Cardiac fibroblast (primary cell): ENCODE data around the gene TXNL4A.

Experiments used
- DNase-seq, 2 donors: peaks; one replicate each; pipeline versions ENCODE4 v3.0.0 to v3.0.0-alpha.2; 2010; ENCODE audit warnings: low read depth in 2 of 2
- H3K4me3 ChIP-seq, 2 donors: replicated peaks in 1 of 2; 1 replicate in 1 of 2; 2 replicates in 1 of 2; pipeline ENCODE4 v1.5.1; 2011; ENCODE audit warnings: low read depth in 2 of 2, low read length in 2 of 2, mild to moderate bottlenecking in 2 of 2, moderate library complexity in 1 of 2
- CTCF ChIP-seq: IDR thresholded peaks from one replicate; pipeline ENCODE4 v1.5.1; 2011; ENCODE audit warnings: low read depth, mild to moderate bottlenecking, low read length, inconsistent platforms

TXNL4A gene

DNA sequence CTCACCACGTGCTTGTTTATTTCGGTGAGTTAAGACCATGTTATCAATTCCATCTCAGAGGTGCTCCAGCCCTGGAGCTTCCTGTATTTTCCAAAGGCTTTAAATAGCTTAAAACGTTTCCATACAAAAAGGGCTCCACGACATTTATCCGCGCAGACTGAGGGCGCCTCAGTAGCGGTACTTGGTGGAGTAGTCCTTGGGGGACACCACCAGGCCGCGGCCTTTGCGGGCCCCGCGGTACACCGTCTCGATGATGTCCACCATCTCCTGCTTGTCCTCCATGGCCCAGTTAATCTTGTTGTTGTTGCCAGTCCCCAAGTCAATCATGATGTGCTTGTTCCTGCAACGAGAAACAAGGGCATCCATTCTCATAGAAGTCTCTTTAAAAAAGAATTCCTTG, 14.8 kb downstream of the TXNL4A start:
- TF ChIP-seq CTCF: no peak
- DNase-seq: no peak
- no peak overlapping the region for H3K4me3 ChIP-seq

GRCh38 chr18:79972720-79973119, 15.6 kb downstream of the TXNL4A start:
- TF ChIP-seq CTCF: no peak
- no peak overlapping the region for H3K4me3 ChIP-seq
- DNase-seq: no peak

DNA sequence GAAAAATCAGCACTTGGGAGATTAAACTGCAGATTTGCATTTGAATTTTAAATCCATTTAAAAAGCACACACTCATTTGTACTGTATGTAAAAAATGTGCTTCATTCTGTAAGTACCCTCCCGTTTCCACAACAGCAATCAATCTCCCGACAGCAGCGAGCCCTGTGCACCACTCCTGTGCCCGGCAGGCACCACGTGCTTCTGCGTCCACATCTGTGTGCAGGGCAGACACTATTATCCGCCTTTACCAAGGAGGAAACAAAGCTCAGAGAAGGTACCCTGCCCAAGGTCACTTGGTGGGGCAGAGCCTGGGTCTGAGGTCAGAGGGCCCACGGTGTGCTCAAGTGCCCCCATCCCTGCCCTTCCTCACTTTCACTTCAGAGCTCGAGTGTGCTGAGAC, 16.4 kb downstream of the TXNL4A start:
- DNase-seq: no peak
- TF ChIP-seq CTCF: no peak
- no peak overlapping the region for H3K4me3 ChIP-seq

GRCh38 chr18:79971211-79971952, 17.0 kb downstream of the TXNL4A start:
- H3K4me3 ChIP-seq: no peak overlapping the region
- DNase-seq: no peak
- TF ChIP-seq CTCF: no peak

- TF ChIP-seq CTCF: no peak
- DNase-seq: no peak
- H3K4me3 ChIP-seq: no peak overlapping the region
These were observed 17.8 kb downstream of the TXNL4A start for GRCh38 chr18:79970419-79971133.

GRCh38 chr18:79965119-79965902, 23.1 kb downstream of the TXNL4A start:
- TF ChIP-seq CTCF: no peak
- peak overlapping the region; percentile 61 to 68 for H3K4me3 ChIP-seq
- peak; percentile 77 to 85 for DNase-seq
